ENCODE data around the gene CADPS. TPM values are rescaled to one million over a fixed set of nuclear protein-coding genes. Genes with fewer than 3 reads are reported as not detected.

Gene CADPS
- polyA plus RNA-seq, 1 donor (not counting 4 experiments of a cell fraction or from before 2014, with no cell fraction given) = not detected

GRCh38 chr3:62462104-62462762, 413.0 kb downstream of the CADPS start:
- no peaks in the 10 kb centered on the region for H4K20me1 ChIP-seq (ENCODE audit: control insufficient read depth, extremely low read depth, insufficient read depth, low read length)
- H3K4me2 ChIP-seq (ENCODE audit: control insufficient read depth, extremely low read depth, insufficient read depth, low read depth, low read length) = no peak overlapping the region
- no peaks in the 10 kb centered on the region for H3K9me1 ChIP-seq (ENCODE audit: control insufficient read depth, extremely low read depth, insufficient read depth, low read length)
- DNase-seq (ENCODE audit: low read depth, low spot score) (no peak), FAIRE-seq (no peak)
- H3K4me1 ChIP-seq (ENCODE audit: control insufficient read depth, extremely low read depth, insufficient read depth, low read length) = no peaks in the 10 kb centered on the region
- no peak overlapping the region for H2AFZ ChIP-seq (ENCODE audit: control insufficient read depth, low read length)
- no peak overlapping the region for H3K27ac ChIP-seq (ENCODE audit: control insufficient read depth, insufficient read depth, low read length)
- peaks cover 5% of the 10 kb centered on the region for H3K27me3 ChIP-seq (ENCODE audit: control insufficient read depth, extremely low read depth, insufficient read depth, low read length)
- H3K9ac ChIP-seq (ENCODE audit: control insufficient read depth, extremely low read depth, insufficient read depth, low read length) = no peak overlapping the region
- dilution Hi-C loops (cut with MboI; ENCODE audit: extremely low pct_ligation_motif_present, low sequenced_read_pairs) = no loop called here
- no peaks in the 10 kb centered on the region for H3K9me3 ChIP-seq (ENCODE audit: control insufficient read depth, low read depth, low read length)
- H3K36me3 ChIP-seq (ENCODE audit: control insufficient read depth in 2 of 2, extremely low read depth in 1 of 2, insufficient read depth in 2 of 2, low read length in 2 of 2) = no peaks in the 10 kb centered on the region
- H3K4me3 ChIP-seq (ENCODE audit: control insufficient read depth in 2 of 3, extremely low read depth in 1 of 3, insufficient read depth in 2 of 3, low read depth in 1 of 3, low read length in 3 of 3) = no peak overlapping the region
- TF ChIP-seq EZH2 (IDR thresholded peaks at IDR 0.05; ENCODE audit: low read length) = no peak
- TF ChIP-seq, protein P1, sequence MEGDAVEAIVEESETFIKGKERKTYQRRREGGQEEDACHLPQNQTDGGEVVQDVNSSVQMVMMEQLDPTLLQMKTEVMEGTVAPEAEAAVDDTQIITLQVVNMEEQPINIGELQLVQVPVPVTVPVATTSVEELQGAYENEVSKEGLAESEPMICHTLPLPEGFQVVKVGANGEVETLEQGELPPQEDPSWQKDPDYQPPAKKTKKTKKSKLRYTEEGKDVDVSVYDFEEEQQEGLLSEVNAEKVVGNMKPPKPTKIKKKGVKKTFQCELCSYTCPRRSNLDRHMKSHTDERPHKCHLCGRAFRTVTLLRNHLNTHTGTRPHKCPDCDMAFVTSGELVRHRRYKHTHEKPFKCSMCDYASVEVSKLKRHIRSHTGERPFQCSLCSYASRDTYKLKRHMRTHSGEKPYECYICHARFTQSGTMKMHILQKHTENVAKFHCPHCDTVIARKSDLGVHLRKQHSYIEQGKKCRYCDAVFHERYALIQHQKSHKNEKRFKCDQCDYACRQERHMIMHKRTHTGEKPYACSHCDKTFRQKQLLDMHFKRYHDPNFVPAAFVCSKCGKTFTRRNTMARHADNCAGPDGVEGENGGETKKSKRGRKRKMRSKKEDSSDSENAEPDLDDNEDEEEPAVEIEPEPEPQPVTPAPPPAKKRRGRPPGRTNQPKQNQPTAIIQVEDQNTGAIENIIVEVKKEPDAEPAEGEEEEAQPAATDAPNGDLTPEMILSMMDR (optimal IDR thresholded peaks at IDR 0.05 in 1 of 3, IDR thresholded peaks at IDR 0.05 in 1 of 3, conservative IDR thresholded peaks at IDR 0.05 in 1 of 3; ENCODE audit: extremely low read depth in 1 of 3, insufficient read depth in 2 of 3, low read length in 3 of 3) = no peak
- H3K79me2 ChIP-seq (ENCODE audit: control insufficient read depth, insufficient read depth, low read length) = no peaks in the 10 kb centered on the region

DNA sequence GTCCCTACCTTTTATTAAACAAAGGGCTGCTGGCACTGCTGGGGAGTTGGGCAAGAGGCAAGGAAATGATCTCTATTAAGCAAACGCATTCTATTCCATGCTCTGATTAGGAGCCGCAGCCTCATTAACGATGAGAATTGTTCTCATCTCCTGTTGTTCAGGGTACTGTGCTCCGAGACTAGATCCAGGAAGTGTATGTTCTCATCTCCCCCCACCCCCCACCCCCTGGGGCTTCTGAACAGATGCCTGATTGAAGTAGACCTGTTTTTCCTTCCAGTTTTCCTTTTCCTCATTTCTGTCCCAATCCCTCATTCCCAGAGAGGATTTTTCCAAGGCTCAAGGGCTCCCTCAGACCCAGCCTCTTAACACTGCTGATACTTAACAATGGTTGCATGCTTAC, 420.3 kb downstream of the CADPS start:
- FAIRE-seq = no peak
- H4K20me1 ChIP-seq (ENCODE audit: control insufficient read depth, extremely low read depth, insufficient read depth, low read length) = no peaks in the 10 kb centered on the region
- H3K4me3 ChIP-seq (ENCODE audit: control insufficient read depth in 2 of 3, extremely low read depth in 1 of 3, insufficient read depth in 2 of 3, low read depth in 1 of 3, low read length in 3 of 3) = no peak overlapping the region
- DNase-seq (ENCODE audit: low read depth, low spot score) = no peak
- no peak overlapping the region for H3K9ac ChIP-seq (ENCODE audit: control insufficient read depth, extremely low read depth, insufficient read depth, low read length)
- no peak overlapping the region for H2AFZ ChIP-seq (ENCODE audit: control insufficient read depth, low read length)
- H3K9me3 ChIP-seq (ENCODE audit: control insufficient read depth, low read depth, low read length) = no peaks in the 10 kb centered on the region
- no peaks in the 10 kb centered on the region for H3K79me2 ChIP-seq (ENCODE audit: control insufficient read depth, insufficient read depth, low read length)
- H3K27ac ChIP-seq (ENCODE audit: control insufficient read depth, insufficient read depth, low read length) = no peak overlapping the region
- no peaks in the 10 kb centered on the region for H3K9me1 ChIP-seq (ENCODE audit: control insufficient read depth, extremely low read depth, insufficient read depth, low read length)
- no peaks in the 10 kb centered on the region for H3K36me3 ChIP-seq (ENCODE audit: control insufficient read depth in 2 of 2, extremely low read depth in 1 of 2, insufficient read depth in 2 of 2, low read length in 2 of 2)
- H3K4me1 ChIP-seq (ENCODE audit: control insufficient read depth, extremely low read depth, insufficient read depth, low read length) = no peaks in the 10 kb centered on the region
- no peak overlapping the region for H3K4me2 ChIP-seq (ENCODE audit: control insufficient read depth, extremely low read depth, insufficient read depth, low read depth, low read length)
- no peak for TF ChIP-seq EZH2 (IDR thresholded peaks at IDR 0.05; ENCODE audit: low read length)
- TF ChIP-seq, protein P1 (optimal IDR thresholded peaks at IDR 0.05 in 1 of 3, IDR thresholded peaks at IDR 0.05 in 1 of 3, conservative IDR thresholded peaks at IDR 0.05 in 1 of 3; ENCODE audit: extremely low read depth in 1 of 3, insufficient read depth in 2 of 3, low read length in 3 of 3) = no peak
- H3K27me3 ChIP-seq (ENCODE audit: control insufficient read depth, extremely low read depth, insufficient read depth, low read length) = peaks cover 9% of the 10 kb centered on the region
- dilution Hi-C loops (cut with MboI; ENCODE audit: extremely low pct_ligation_motif_present, low sequenced_read_pairs) = no loop called here
